ENCODE results near the gene TIGD3. TPM values are rescaled to one million over a fixed set of nuclear protein-coding genes. Genes with fewer than 3 reads are reported as not detected.

The TIGD3 gene
- total RNA-seq, 1 experiment from 2014 or later = 1.7 TPM

GRCh38 chr11:65392899-65393298 is 38.3 kb downstream of the TIGD3 start:
- Histone ChIP-seq H2AFZ (no peak overlapping the region), H3K4me2 (no peak overlapping the region), H3K4me1 (replicated peaks; ENCODE audit: insufficient read depth) (peaks cover under 1% of the 10 kb centered on the region; the same call in 1 of the 2 replicates), H3K4me3 (no peak overlapping the region), H3K36me3 (ENCODE audit: low read depth) (no peaks in the 10 kb centered on the region), H3K27me3 (ENCODE audit: insufficient read depth, low read depth) (no peaks in the 10 kb centered on the region), H3K9me2 (ENCODE audit: insufficient read depth) (no peaks in the 10 kb centered on the region), H3F3A (ENCODE audit: insufficient read depth, low read depth) (no peaks in the 10 kb centered on the region; the same call in 1 of the 2 replicates), H3K27ac (no peak overlapping the region), H4K20me1 (ENCODE audit: insufficient read depth) (no peaks in the 10 kb centered on the region), H3K9me3 (ENCODE audit: insufficient read depth, low read depth) (no peaks in the 10 kb centered on the region), H3K79me2 (ENCODE audit: low read depth) (no peaks in the 10 kb centered on the region; the same call in 1 of the 2 replicates)
- no peak for TF ChIP-seq CTCF (conservative IDR thresholded peaks at IDR 0.05)
- TF ChIP-seq EZH2 (IDR thresholded peaks at IDR 0.05; ENCODE audit: low read depth) = no peak
- no peak for DNase-seq
- no TSS peak for BruUV-seq (replicated peaks)
- CTCF ChIA-PET = no interaction called here
- POLR2A ChIA-PET (ENCODE audit: unreplicated experiment) = no interaction called here
- intact Hi-C loops (cut with micrococcal nuclease; ENCODE audit: unreplicated experiment) = no loop called here

DNA sequence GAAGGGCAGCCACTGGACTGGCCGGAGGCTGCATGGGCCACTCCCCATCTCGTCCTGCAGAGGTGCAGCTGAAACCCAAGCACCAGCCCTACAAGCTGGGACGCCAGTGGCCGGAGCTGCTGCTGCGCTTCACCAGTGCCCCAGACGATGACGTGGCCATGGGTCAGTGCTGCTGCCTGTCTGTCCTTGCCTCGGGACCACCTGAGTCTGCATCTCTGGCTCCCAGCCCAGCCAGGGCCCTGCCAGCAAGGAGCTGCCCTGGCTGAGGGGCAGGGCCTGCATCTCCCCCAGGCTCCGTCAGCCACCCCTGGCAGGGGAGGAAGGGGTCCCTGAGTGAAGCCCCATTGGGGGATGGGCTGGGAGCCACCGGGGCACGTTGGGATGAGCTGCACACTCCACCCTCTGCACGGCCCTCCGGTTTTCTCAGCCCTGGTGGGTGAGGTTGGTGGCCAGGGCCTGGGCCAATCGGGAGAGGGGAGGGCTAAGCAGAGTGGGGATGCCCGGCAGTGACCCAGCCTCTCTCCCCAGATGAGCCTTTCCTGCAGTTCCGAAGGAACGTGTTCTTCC is 39.0 kb downstream of the TIGD3 start:
- BruUV-seq (replicated peaks) = no TSS peak
- Histone ChIP-seq H3K9me3 (ENCODE audit: insufficient read depth, low read depth) (no peaks in the 10 kb centered on the region), H3K27me3 (ENCODE audit: insufficient read depth, low read depth) (no peaks in the 10 kb centered on the region), H3K4me2 (no peak overlapping the region), H3K79me2 (ENCODE audit: low read depth) (no peaks in the 10 kb centered on the region; the same call in 1 of the 2 replicates), H3F3A (ENCODE audit: insufficient read depth, low read depth) (no peaks in the 10 kb centered on the region), H2AFZ (no peak overlapping the region), H3K4me1 (replicated peaks; ENCODE audit: insufficient read depth) (no peaks in the 10 kb centered on the region), H4K20me1 (ENCODE audit: insufficient read depth) (no peaks in the 10 kb centered on the region), H3K4me3 (no peak overlapping the region), H3K9me2 (ENCODE audit: insufficient read depth) (no peaks in the 10 kb centered on the region), H3K27ac (no peak overlapping the region), H3K36me3 (ENCODE audit: low read depth) (no peaks in the 10 kb centered on the region)
- DNase-seq = no peak
- TF ChIP-seq CTCF (conservative IDR thresholded peaks at IDR 0.05) (no peak), EZH2 (IDR thresholded peaks at IDR 0.05; ENCODE audit: low read depth) (no peak)
- CTCF ChIA-PET = no interaction called here
- POLR2A ChIA-PET (ENCODE audit: unreplicated experiment) = no interaction called here
- intact Hi-C loops (cut with micrococcal nuclease; ENCODE audit: unreplicated experiment) = no loop called here

- H3K79me2 ChIP-seq (ENCODE audit: low read depth) = no peaks in the 10 kb centered on the region; the same call in 1 of the 2 replicates
- ChIA-PET CTCF (no interaction called here), POLR2A (ENCODE audit: unreplicated experiment) (no interaction called here)
- no peaks in the 10 kb centered on the region for H3K4me1 ChIP-seq (replicated peaks; ENCODE audit: insufficient read depth)
- H3K9me3 ChIP-seq (ENCODE audit: insufficient read depth, low read depth) = no peaks in the 10 kb centered on the region
- no peaks in the 10 kb centered on the region for H3K9me2 ChIP-seq (ENCODE audit: insufficient read depth)
- H3K4me2 ChIP-seq = no peak overlapping the region
- BruUV-seq (replicated peaks) = no TSS peak
- TF ChIP-seq CTCF (conservative IDR thresholded peaks at IDR 0.05) (no peak), EZH2 (IDR thresholded peaks at IDR 0.05; ENCODE audit: low read depth) (no peak)
- H3K27ac ChIP-seq = no peak overlapping the region
- no peaks in the 10 kb centered on the region for H3K36me3 ChIP-seq (ENCODE audit: low read depth)
- H3K27me3 ChIP-seq (ENCODE audit: insufficient read depth, low read depth) = no peaks in the 10 kb centered on the region
- intact Hi-C loops (cut with micrococcal nuclease; ENCODE audit: unreplicated experiment) = no loop called here
- no peak for DNase-seq
- no peaks in the 10 kb centered on the region for H3F3A ChIP-seq (ENCODE audit: insufficient read depth, low read depth)
- H2AFZ ChIP-seq = no peak overlapping the region
- H4K20me1 ChIP-seq (ENCODE audit: insufficient read depth) = no peaks in the 10 kb centered on the region
- H3K4me3 ChIP-seq = no peak overlapping the region
These were observed 39.6 kb downstream of the TIGD3 start for GRCh38 chr11:65394125-65394536.
